Measurements from ENCODE around the gene DNAJC4. TPM values are rescaled to one million over a fixed set of nuclear protein-coding genes. Genes with fewer than 3 reads are reported as not detected.
A peak's percentile ranks its signal among the peaks of the same experiment; 100 is the strongest.

The DNAJC4 gene
- total and polyA plus RNA-seq, 9 of the 15 experiments (the other 6 are each of a cell fraction or from before 2014, with no cell fraction given), result 4.0 to 32.6 (median 19.9) TPM

GRCh38 chr11:64230171-64230984 lies at the start of gene DNAJC4 (continued):
- TF ChIP-seq SMARCC2 (IDR thresholded peaks at IDR 0.05; ENCODE audit: low read depth) (no peak), HNRNPLL (IDR thresholded peaks at IDR 0.05; ENCODE audit: low read depth, low read length, poor library complexity, severe bottlenecking) (peak; percentile 33), TRIM28 (IDR thresholded peaks at IDR 0.05) (no peak), ZNF282 (CRISPR knock-in tag; IDR thresholded peaks at IDR 0.05) (no peak), TBP (optimal IDR thresholded peaks at IDR 0.05; ENCODE audit: low read depth, low read length) (peak; percentile 56), RBFOX2 (IDR thresholded peaks at IDR 0.05; ENCODE audit: low read depth, low read length) (peak; percentile 78), SREBF2 (CRISPR knock-in tag; IDR thresholded peaks at IDR 0.05) (no peak), ZNF212 (CRISPR knock-in tag; IDR thresholded peaks at IDR 0.05) (no peak), ZNF23 (CRISPR knock-in tag; IDR thresholded peaks at IDR 0.05) (no peak), CBFA2T3 (IDR thresholded peaks at IDR 0.05) (no peak), CBFB (CRISPR knock-in tag; IDR thresholded peaks at IDR 0.05) (no peak), TCF7L2 (IDR thresholded peaks at IDR 0.05; ENCODE audit: low read depth, low read length) (no peak), HMGN3 (IDR thresholded peaks at IDR 0.05; ENCODE audit: borderline replicate concordance, extremely low read depth, insufficient read length, low read depth, low read length) (peak; percentile 92), PTTG1 (tag; IDR thresholded peaks at IDR 0.05; ENCODE audit: low read depth) (no peak), ZC3H8 (IDR thresholded peaks at IDR 0.05) (no peak), KAT7 (CRISPR knock-in tag; IDR thresholded peaks at IDR 0.05; ENCODE audit: borderline replicate concordance) (peak; percentile 85), NONO (IDR thresholded peaks at IDR 0.05; ENCODE audit: low read depth in 2 of 2, low read length in 1 of 2) (no peak), CC2D1A (IDR thresholded peaks at IDR 0.05) (no peak), C11orf30 (IDR thresholded peaks at IDR 0.05; ENCODE audit: low read depth) (no peak), XRCC4 (IDR thresholded peaks at IDR 0.05; ENCODE audit: extremely low read depth, insufficient read depth, insufficient read length) (no peak), HMGXB4 (CRISPR knock-in tag; IDR thresholded peaks at IDR 0.05) (no peak)
- TF ChIP-seq, protein P1, sequence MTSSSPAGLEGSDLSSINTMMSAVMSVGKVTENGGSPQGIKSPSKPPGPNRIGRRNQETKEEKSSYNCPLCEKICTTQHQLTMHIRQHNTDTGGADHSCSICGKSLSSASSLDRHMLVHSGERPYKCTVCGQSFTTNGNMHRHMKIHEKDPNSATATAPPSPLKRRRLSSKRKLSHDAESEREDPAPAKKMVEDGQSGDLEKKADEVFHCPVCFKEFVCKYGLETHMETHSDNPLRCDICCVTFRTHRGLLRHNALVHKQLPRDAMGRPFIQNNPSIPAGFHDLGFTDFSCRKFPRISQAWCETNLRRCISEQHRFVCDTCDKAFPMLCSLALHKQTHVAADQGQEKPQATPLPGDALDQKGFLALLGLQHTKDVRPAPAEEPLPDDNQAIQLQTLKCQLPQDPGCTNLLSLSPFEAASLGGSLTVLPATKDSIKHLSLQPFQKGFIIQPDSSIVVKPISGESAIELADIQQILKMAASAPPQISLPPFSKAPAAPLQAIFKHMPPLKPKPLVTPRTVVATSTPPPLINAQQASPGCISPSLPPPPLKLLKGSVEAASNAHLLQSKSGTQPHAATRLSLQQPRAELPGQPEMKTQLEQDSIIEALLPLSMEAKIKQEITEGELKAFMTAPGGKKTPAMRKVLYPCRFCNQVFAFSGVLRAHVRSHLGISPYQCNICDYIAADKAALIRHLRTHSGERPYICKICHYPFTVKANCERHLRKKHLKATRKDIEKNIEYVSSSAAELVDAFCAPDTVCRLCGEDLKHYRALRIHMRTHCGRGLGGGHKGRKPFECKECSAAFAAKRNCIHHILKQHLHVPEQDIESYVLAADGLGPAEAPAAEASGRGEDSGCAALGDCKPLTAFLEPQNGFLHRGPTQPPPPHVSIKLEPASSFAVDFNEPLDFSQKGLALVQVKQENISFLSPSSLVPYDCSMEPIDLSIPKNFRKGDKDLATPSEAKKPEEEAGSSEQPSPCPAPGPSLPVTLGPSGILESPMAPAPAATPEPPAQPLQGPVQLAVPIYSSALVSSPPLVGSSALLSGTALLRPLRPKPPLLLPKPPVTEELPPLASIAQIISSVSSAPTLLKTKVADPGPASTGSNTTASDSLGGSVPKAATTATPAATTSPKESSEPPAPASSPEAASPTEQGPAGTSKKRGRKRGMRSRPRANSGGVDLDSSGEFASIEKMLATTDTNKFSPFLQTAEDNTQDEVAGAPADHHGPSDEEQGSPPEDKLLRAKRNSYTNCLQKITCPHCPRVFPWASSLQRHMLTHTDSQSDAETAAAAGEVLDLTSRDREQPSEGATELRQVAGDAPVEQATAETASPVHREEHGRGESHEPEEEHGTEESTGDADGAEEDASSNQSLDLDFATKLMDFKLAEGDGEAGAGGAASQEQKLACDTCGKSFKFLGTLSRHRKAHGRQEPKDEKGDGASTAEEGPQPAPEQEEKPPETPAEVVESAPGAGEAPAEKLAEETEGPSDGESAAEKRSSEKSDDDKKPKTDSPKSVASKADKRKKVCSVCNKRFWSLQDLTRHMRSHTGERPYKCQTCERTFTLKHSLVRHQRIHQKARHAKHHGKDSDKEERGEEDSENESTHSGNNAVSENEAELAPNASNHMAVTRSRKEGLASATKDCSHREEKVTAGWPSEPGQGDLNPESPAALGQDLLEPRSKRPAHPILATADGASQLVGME (CRISPR knock-in tag; IDR thresholded peaks at IDR 0.05), result 0 out of 2 replicates have a peak, but pooled peaks have one; percentile 56
